ENCODE results near the gene LMX1A.

DNA sequence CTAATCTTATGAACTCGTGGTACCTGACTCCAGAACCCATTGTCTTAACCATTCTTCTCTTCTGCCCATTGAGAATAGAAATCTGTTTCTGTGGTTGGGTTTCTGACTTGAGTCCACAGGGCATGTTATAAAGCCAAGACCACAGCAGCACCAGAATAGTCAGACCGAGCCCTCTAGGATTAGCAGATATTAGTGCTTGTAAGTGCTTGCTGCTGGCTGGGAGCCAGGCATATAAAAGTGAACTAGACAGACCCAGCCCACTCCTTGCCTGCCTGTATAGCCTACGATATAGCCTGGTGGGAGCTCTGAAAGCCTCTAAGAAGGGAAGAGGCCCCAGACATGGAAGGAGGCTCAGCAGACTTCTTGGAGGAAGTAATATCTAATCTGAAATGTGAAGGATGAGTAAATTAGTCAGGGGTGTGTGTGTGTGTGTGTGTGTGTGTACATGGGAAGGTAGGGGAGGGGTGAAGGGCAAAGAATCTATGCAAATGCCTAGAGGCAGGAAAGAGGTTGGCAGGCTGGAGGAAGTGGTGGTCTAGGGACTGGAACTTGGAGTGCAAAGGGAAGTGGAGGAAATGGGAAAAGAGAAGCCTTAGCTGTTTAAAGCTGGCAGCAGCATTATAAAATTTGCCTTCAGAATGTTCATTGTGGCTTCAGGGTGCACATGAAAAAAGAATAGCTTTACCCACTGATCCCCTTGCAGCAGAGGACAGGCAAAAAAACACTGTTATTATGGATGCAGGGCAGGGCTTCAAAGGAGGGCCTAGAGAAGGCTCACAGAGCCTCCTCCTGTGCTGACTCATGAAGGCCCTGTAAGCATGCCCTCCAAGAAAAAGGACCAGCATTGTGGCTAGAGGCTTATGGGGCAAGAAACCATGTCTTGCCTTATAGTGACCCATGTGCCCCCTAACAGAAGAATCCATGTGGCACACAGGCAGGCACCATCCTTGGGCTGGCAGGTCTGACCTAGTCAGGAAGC, 169.2 kb downstream of the LMX1A start:
- TF ChIP-seq GATAD2B (IDR thresholded peaks at IDR 0.05; ENCODE audit: borderline replicate concordance), result no peak
- no peak for TF ChIP-seq ZC3H11A (IDR thresholded peaks at IDR 0.05; ENCODE audit: low read depth, low read length)
- TF ChIP-seq, protein P1, sequence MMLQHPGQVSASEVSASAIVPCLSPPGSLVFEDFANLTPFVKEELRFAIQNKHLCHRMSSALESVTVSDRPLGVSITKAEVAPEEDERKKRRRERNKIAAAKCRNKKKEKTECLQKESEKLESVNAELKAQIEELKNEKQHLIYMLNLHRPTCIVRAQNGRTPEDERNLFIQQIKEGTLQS (IDR thresholded peaks at IDR 0.05), result no peak
- TF ChIP-seq, protein P1 (CRISPR knock-in tag; conservative IDR thresholded peaks at IDR 0.05), result no peak
- TF ChIP-seq, protein P2, sequence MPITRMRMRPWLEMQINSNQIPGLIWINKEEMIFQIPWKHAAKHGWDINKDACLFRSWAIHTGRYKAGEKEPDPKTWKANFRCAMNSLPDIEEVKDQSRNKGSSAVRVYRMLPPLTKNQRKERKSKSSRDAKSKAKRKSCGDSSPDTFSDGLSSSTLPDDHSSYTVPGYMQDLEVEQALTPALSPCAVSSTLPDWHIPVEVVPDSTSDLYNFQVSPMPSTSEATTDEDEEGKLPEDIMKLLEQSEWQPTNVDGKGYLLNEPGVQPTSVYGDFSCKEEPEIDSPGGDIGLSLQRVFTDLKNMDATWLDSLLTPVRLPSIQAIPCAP (CRISPR knock-in tag; IDR thresholded peaks at IDR 0.05; ENCODE audit: borderline replicate concordance), result no peak
- no peak for TF ChIP-seq ZNF766 (CRISPR knock-in tag; conservative IDR thresholded peaks at IDR 0.05)
- no peak for TF ChIP-seq TCFL5 (CRISPR knock-in tag; conservative IDR thresholded peaks at IDR 0.05)
